ENCODE measurements around the gene CSGALNACT2.

Gene CSGALNACT2

DNA sequence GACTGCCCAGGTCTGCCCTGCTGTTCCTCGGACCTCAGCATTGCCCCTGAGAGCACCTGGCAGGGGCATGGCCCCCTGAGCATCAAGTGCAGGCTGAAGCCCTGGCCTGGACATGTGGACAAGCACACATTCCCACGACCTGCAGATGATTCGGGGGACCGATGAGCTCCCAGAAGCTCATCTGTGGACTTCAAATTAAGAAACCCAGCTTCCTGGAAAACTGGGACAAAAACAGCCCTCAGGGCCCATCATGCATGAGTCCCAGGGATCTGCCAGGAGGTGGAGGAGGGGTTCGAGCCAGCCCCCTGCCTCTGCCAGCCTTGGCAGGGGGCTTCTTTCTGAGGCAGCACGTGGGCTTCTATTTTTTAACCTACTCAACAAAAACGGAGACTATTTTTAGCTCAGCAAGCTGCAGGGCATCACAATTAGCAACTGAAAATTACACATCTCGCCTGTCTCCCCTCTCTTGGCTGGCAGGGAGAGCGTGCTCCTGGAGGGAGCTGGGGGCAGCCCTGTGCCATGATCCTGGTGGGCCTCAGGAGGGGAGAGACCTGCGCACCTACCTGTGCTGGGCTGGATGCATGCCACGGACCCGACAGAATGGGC lies 76.8 kb downstream of the CSGALNACT2 start:
- Histone ChIP-seq H3K27me3 (ENCODE audit: low read depth, low read length) (no peaks in the 10 kb centered on the region), H4K20me1 (ENCODE audit: insufficient read depth, low read length) (no peaks in the 10 kb centered on the region), H3K4me2 (ENCODE audit: low read length) (no peak overlapping the region), H2AFZ (ENCODE audit: low read depth, low read length) (no peak overlapping the region), H3K4me3 (ENCODE audit: low read length) (no peak overlapping the region), H3K27ac (ENCODE audit: low read length) (no peak overlapping the region), H3K9ac (ENCODE audit: low read length) (no peak overlapping the region), H3K36me3 (replicated peaks; ENCODE audit: low read depth, low read length) (no peaks in the 10 kb centered on the region), H3K79me2 (ENCODE audit: low read length) (no peaks in the 10 kb centered on the region), H3K9me3 (ENCODE audit: insufficient read depth, low read length) (no peaks in the 10 kb centered on the region), H3K4me1 (ENCODE audit: low read length) (no peaks in the 10 kb centered on the region)
- TF ChIP-seq, protein P1, sequence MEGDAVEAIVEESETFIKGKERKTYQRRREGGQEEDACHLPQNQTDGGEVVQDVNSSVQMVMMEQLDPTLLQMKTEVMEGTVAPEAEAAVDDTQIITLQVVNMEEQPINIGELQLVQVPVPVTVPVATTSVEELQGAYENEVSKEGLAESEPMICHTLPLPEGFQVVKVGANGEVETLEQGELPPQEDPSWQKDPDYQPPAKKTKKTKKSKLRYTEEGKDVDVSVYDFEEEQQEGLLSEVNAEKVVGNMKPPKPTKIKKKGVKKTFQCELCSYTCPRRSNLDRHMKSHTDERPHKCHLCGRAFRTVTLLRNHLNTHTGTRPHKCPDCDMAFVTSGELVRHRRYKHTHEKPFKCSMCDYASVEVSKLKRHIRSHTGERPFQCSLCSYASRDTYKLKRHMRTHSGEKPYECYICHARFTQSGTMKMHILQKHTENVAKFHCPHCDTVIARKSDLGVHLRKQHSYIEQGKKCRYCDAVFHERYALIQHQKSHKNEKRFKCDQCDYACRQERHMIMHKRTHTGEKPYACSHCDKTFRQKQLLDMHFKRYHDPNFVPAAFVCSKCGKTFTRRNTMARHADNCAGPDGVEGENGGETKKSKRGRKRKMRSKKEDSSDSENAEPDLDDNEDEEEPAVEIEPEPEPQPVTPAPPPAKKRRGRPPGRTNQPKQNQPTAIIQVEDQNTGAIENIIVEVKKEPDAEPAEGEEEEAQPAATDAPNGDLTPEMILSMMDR (IDR thresholded peaks at IDR 0.05; ENCODE audit: low read depth, low read length), result no peak
- no peak for TF ChIP-seq EZH2phosphoT487 (IDR thresholded peaks at IDR 0.05; ENCODE audit: low read depth)

DNA sequence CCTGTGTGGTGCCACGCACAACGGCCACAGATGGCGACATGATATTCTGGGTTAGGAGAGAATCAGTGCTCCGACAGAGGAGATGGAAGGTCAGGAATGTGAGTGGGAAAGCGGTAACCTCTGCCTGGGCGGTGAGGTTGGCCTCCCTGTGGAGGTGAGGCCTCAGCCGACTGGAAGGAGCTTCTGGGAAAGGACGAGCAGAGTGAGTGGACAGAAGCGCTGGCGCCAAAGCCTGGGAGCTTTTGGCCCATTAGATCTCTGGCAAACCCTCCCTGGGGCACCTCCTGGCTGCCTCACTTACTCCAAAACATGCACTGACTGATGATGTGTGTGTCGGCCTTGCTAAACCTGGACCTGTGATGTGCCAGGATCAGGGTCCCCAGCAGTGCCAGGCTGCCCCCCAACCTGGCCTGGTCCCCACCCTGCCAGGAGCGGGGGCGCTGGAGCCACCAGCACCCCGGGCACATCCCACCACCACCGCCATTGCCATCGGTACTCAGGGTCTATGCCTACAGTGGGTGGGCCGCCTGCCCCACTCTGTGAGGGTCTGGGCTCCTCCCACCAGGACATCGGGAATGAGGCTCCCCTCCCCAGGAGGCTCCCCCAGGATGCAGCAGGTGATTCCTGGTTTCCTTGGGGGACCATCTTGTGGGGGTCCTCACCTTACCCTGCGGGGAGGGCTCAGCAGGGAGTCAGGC lies 77.7 kb downstream of the CSGALNACT2 start:
- TF ChIP-seq, protein P1 (IDR thresholded peaks at IDR 0.05; ENCODE audit: low read depth, low read length), result no peak
- no peak for TF ChIP-seq EZH2phosphoT487 (IDR thresholded peaks at IDR 0.05; ENCODE audit: low read depth)
- no peak overlapping the region for H3K4me2 ChIP-seq (ENCODE audit: low read length)
- no peak overlapping the region for H2AFZ ChIP-seq (ENCODE audit: low read depth, low read length)
- no peak overlapping the region for H3K27ac ChIP-seq (ENCODE audit: low read length)
- no peaks in the 10 kb centered on the region for H4K20me1 ChIP-seq (ENCODE audit: insufficient read depth, low read length)
- no peaks in the 10 kb centered on the region for H3K9me3 ChIP-seq (ENCODE audit: insufficient read depth, low read length)
- no peak overlapping the region for H3K9ac ChIP-seq (ENCODE audit: low read length)
- no peaks in the 10 kb centered on the region for H3K36me3 ChIP-seq (replicated peaks; ENCODE audit: low read depth, low read length)
- H3K4me3 ChIP-seq (ENCODE audit: low read length), result no peak overlapping the region
- no peaks in the 10 kb centered on the region for H3K27me3 ChIP-seq (ENCODE audit: low read depth, low read length)
- no peaks in the 10 kb centered on the region for H3K79me2 ChIP-seq (ENCODE audit: low read length)
- H3K4me1 ChIP-seq (ENCODE audit: low read length), result peaks cover 2% of the 10 kb centered on the region; the same call in 1 of the 2 replicates

DNA sequence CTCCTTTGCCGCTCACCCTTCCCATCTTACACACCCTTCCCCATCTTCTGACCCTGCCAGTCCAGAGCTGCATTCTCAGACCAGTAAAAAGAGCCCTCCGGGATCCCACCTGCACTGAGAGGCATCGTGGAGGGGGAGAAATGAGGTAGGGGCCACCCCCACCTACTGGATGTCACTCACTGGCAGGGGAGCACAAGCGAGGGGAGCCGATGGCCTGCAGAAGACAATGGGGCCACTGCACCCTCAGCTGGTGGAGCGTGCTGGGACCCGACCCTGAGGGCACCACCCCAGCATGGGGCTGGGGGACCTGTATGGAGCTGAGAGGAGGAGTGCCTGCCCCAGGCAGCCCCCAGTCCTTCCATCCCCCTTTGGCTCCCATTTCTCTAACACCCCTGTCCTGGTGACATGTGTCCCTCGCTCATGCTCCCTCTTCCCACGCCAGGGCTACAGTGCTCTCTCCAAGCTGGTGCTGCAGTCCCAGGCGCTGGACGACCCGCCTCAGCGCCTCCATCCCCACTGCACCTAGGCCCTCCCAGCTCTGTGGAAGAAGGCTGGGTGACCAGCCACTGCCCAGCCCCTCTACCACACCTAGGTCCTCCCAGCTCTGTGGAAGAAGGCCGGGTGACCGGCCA lies 78.8 kb downstream of the CSGALNACT2 start:
- Histone ChIP-seq H3K79me2 (ENCODE audit: low read length) (no peaks in the 10 kb centered on the region), H3K27me3 (ENCODE audit: low read depth, low read length) (no peaks in the 10 kb centered on the region), H3K27ac (ENCODE audit: low read length) (no peak overlapping the region), H3K4me1 (ENCODE audit: low read length) (peaks cover 8% of the 10 kb centered on the region), H2AFZ (ENCODE audit: low read depth, low read length) (no peak overlapping the region), H4K20me1 (ENCODE audit: insufficient read depth, low read length) (no peaks in the 10 kb centered on the region), H3K4me3 (ENCODE audit: low read length) (no peak overlapping the region), H3K4me2 (ENCODE audit: low read length) (no peak overlapping the region), H3K36me3 (replicated peaks; ENCODE audit: low read depth, low read length) (no peaks in the 10 kb centered on the region), H3K9me3 (ENCODE audit: insufficient read depth, low read length) (no peaks in the 10 kb centered on the region), H3K9ac (ENCODE audit: low read length) (no peak overlapping the region)
- TF ChIP-seq, protein P1 (IDR thresholded peaks at IDR 0.05; ENCODE audit: low read depth, low read length), result no peak
- no peak for TF ChIP-seq EZH2phosphoT487 (IDR thresholded peaks at IDR 0.05; ENCODE audit: low read depth)

DNA sequence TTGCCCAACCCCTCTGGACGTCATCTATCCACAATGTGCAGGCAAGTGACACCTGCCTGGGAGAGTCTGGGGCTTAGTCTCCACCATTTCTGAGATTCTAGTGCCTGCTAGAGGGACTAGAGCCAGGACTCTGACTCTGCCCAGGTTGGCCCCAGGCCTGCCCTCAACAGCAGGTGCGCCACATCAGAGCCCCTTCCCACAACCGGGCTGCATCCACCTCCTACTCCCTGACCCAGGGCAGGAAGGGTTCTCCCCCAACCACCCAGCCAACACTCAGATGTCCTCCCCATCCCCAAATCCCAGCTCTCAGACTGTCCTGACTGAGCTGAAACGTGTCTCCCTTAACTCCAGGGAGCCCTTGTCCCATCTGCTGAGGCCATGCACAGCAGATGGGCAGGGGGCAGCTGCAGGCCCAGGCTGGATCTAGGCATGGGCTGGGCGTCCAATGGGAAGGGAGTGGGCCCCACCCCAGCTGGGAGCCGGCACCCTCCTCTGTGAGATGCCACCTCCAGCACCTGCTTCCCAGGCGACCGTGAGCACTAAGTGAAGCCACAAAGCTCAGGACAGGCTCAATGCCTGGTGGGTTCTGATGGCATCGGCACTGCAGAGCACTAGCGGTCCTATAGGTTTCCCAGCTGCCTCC lies 79.4 kb downstream of the CSGALNACT2 start:
- no peaks in the 10 kb centered on the region for H3K36me3 ChIP-seq (replicated peaks; ENCODE audit: low read depth, low read length)
- no peak for TF ChIP-seq EZH2phosphoT487 (IDR thresholded peaks at IDR 0.05; ENCODE audit: low read depth)
- TF ChIP-seq, protein P1 (IDR thresholded peaks at IDR 0.05; ENCODE audit: low read depth, low read length), result no peak
- no peak overlapping the region for H3K4me3 ChIP-seq (ENCODE audit: low read length)
- H3K4me1 ChIP-seq (ENCODE audit: low read length), result peaks cover 8% of the 10 kb centered on the region
- no peaks in the 10 kb centered on the region for H4K20me1 ChIP-seq (ENCODE audit: insufficient read depth, low read length)
- no peak overlapping the region for H3K9ac ChIP-seq (ENCODE audit: low read length)
- no peaks in the 10 kb centered on the region for H3K27me3 ChIP-seq (ENCODE audit: low read depth, low read length)
- H3K9me3 ChIP-seq (ENCODE audit: insufficient read depth, low read length), result no peaks in the 10 kb centered on the region
- H2AFZ ChIP-seq (ENCODE audit: low read depth, low read length), result no peak overlapping the region
- no peak overlapping the region for H3K27ac ChIP-seq (ENCODE audit: low read length)
- no peak overlapping the region for H3K4me2 ChIP-seq (ENCODE audit: low read length)
- H3K79me2 ChIP-seq (ENCODE audit: low read length), result no peaks in the 10 kb centered on the region

Measured in OCI-LY3 (cell line).